Astrocyte (in vitro differentiated cells and primary cell): ENCODE data around the gene NLGN2. TPM values are rescaled to one million over a fixed set of nuclear protein-coding genes. Genes with fewer than 3 reads are reported as not detected.
A peak's percentile ranks its signal among the peaks of the same experiment; 100 is the strongest.

Experiments used
- DNase-seq: peaks from one replicate; pipeline ENCODE4 v3.0.0-alpha.2; 2010; ENCODE audit warnings: low read depth
- FAIRE-seq: peaks from 2 replicates; lab custom pipeline; 2011; peaks lifted over from hg19 to GRCh38; lab: Jason Lieb, UNC
- H2AFZ ChIP-seq: 2 replicates; pipeline ENCODE4 v1.6.0; 2012; ENCODE audit warnings: low read depth, low read length, inconsistent platforms
- H3K27ac ChIP-seq: 2 replicates; pipeline ENCODE4 v1.5.1; 2011; ENCODE audit warnings: low read depth, low read length, inconsistent platforms
- H3K27me3 ChIP-seq: 2 replicates; pipeline ENCODE4 v1.6.0; 2011; ENCODE audit warnings: low read length, inconsistent platforms; ENCODE audit not compliant: insufficient read depth
- H3K36me3 ChIP-seq: 2 replicates; pipeline ENCODE4 v1.5.1; 2011; ENCODE audit warnings: low read length, inconsistent platforms; ENCODE audit not compliant: insufficient read depth
- H3K4me1 ChIP-seq: 2 replicates; pipeline ENCODE4 v1.5.1; 2011; ENCODE audit warnings: low read length, inconsistent platforms; ENCODE audit not compliant: insufficient read depth
- H3K4me2 ChIP-seq: 2 replicates; pipeline ENCODE4 v1.6.0; 2012; ENCODE audit warnings: low read length, inconsistent platforms
- H3K4me3 ChIP-seq: 2 replicates; pipeline ENCODE4 v1.5.1; 2011; ENCODE audit warnings: low read depth, mild to moderate bottlenecking, low read length, inconsistent platforms; ENCODE audit not compliant: insufficient read depth
- H3K79me2 ChIP-seq: 2 replicates; pipeline ENCODE4 v1.6.0; 2012; ENCODE audit warnings: mild to moderate bottlenecking, low read length, inconsistent platforms; ENCODE audit not compliant: insufficient read depth
- H3K9ac ChIP-seq: 2 replicates; pipeline ENCODE4 v1.6.0; 2012; ENCODE audit warnings: mild to moderate bottlenecking, low read length, inconsistent platforms
- H3K9me3 ChIP-seq: 2 replicates; pipeline ENCODE4 v1.5.1; 2012; ENCODE audit warnings: low read depth, mild to moderate bottlenecking, low read length, inconsistent platforms; ENCODE audit not compliant: insufficient read depth
- H4K20me1 ChIP-seq: 2 replicates; pipeline ENCODE4 v1.6.0; 2012; ENCODE audit warnings: low read length, inconsistent platforms; ENCODE audit not compliant: insufficient read depth
- H3K27ac Mint-ChIP-seq: one replicate; pipeline ENCODE4 v1.8.0; 2021; ENCODE audit warnings: mild to moderate bottlenecking, mixed read lengths; ENCODE audit not compliant: unreplicated experiment
- H3K27me3 Mint-ChIP-seq: one replicate; pipeline ENCODE4 v1.8.0; 2021; ENCODE audit warnings: low read depth, mixed read lengths; ENCODE audit not compliant: unreplicated experiment
- H3K36me3 Mint-ChIP-seq: one replicate; pipeline ENCODE4 v1.8.0; 2021; ENCODE audit warnings: low read depth, mixed read lengths; ENCODE audit not compliant: unreplicated experiment
- H3K4me1 Mint-ChIP-seq: one replicate; pipeline ENCODE4 v1.8.0; 2021; ENCODE audit warnings: low read depth, mixed read lengths; ENCODE audit not compliant: unreplicated experiment
- H3K4me3 Mint-ChIP-seq: one replicate; pipeline ENCODE4 v1.8.0; 2021; ENCODE audit warnings: mild to moderate bottlenecking, moderate library complexity, mixed read lengths; ENCODE audit not compliant: unreplicated experiment
- H3K9me3 Mint-ChIP-seq: one replicate; pipeline ENCODE4 v1.8.0; 2021; ENCODE audit warnings: mild to moderate bottlenecking, mixed read lengths; ENCODE audit not compliant: unreplicated experiment
- CTCF ChIP-seq: IDR thresholded peaks from 2 replicates; pipeline ENCODE4 v1.5.1; 2011; ENCODE audit warnings: low read depth, mild to moderate bottlenecking, inconsistent platforms, low read length, moderate library complexity; ENCODE audit not compliant: insufficient read depth
- EZH2 ChIP-seq: IDR thresholded peaks from 2 replicates; pipeline ENCODE4 v1.6.1; 2012; ENCODE audit warnings: mild to moderate bottlenecking, low read length, inconsistent platforms; ENCODE audit not compliant: insufficient read depth
- total RNA-seq: library from RNA; stranded (reverse); gene quantifications from 2 replicates; pipeline ENCODE4 v1.2.1, GENCODE V29; 2021

The NLGN2 gene
- total RNA-seq, 1 donor from 2014 or later, result 77.3 TPM

GRCh38 chr17:7384489-7385081 lies 23.1 kb upstream of the NLGN2 start:
- Mint-ChIP-seq H3K36me3 (peaks cover 9% of the 10 kb centered on the region), H3K27me3 (peaks cover 24% of the 10 kb centered on the region), H3K4me3 (no peak overlapping the region), H3K4me1 (no peaks in the 10 kb centered on the region), H3K27ac (no peak overlapping the region), H3K9me3 (peaks cover 7% of the 10 kb centered on the region)
- Histone ChIP-seq H3K4me3 (peak overlapping the region; percentile 57), H3K9ac (peak overlapping the region; percentile 50), H3K79me2 (no peaks in the 10 kb centered on the region), H3K4me1 (peaks cover 19% of the 10 kb centered on the region), H3K9me3 (peaks cover 2% of the 10 kb centered on the region), H3K27me3 (peaks cover 39% of the 10 kb centered on the region), H3K4me2 (peak overlapping the region; percentile 93), H3K27ac (no peak overlapping the region), H2AFZ (peak overlapping the region; percentile 69), H3K36me3 (peaks cover 8% of the 10 kb centered on the region), H4K20me1 (peaks cover 15% of the 10 kb centered on the region)
- DNase-seq (no peak), FAIRE-seq (no peak)
- TF ChIP-seq EZH2 (no peak), CTCF (no peak)

DNA sequence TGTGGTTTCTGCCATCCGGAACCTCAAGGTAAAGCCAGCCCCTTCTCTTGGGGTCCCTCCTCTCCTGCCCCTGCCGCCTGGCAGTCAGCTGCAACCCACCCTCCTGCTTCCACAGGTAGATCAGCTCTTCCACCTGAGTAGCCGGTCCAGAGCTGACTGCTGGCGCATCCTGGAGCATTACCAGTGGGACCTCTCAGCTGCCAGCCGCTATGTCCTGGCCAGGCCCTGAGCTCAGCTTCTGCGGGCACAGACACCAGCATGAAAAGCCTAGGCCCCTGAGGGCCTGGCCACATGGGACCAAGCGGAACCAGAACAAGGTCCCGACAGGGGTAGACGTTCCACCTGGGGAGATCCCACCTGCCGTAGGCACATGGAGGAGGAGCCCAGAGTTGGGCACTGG lies 18.8 kb upstream of the NLGN2 start:
- no peak overlapping the region for H3K9ac ChIP-seq
- no peak overlapping the region for H3K4me2 ChIP-seq
- no peak overlapping the region for H3K27ac Mint-ChIP-seq
- H3K4me1 Mint-ChIP-seq, result peaks cover 4% of the 10 kb centered on the region
- DNase-seq, result no peak
- H3K4me3 Mint-ChIP-seq, result no peak overlapping the region
- no peak overlapping the region for H3K4me3 ChIP-seq
- H3K27me3 ChIP-seq, result peaks cover 3% of the 10 kb centered on the region
- no peak for TF ChIP-seq EZH2
- no peak for TF ChIP-seq CTCF
- FAIRE-seq, result no peak
- peaks cover 41% of the 10 kb centered on the region for H4K20me1 ChIP-seq
- no peak overlapping the region for H3K27ac ChIP-seq
- H3K4me1 ChIP-seq, result peaks cover 13% of the 10 kb centered on the region
- H3K36me3 ChIP-seq, result peaks cover 25% of the 10 kb centered on the region
- peaks cover 19% of the 10 kb centered on the region for H3K79me2 ChIP-seq
- no peaks in the 10 kb centered on the region for H3K27me3 Mint-ChIP-seq
- H3K9me3 Mint-ChIP-seq, result peaks cover 2% of the 10 kb centered on the region
- no peak overlapping the region for H2AFZ ChIP-seq
- H3K36me3 Mint-ChIP-seq, result peaks cover 23% of the 10 kb centered on the region
- no peaks in the 10 kb centered on the region for H3K9me3 ChIP-seq
